ENCODE measurements around the gene STAT1.
"Not testable (repeated sequence)": the region's sequence is repeated elsewhere in the genome, so short reads cannot be mapped to it uniquely, and the experiment has no call there.

STAT1 gene

GRCh38 chr2:190979906-190980629 lies 33.9 kb downstream of the STAT1 start:
- no peak for DNase-seq

GRCh38 chr2:190978389-190979053 lies 35.5 kb downstream of the STAT1 start:
- no peak for DNase-seq

- DNase-seq: no peak
Measured at GRCh38 chr2:190977505-190977904, 36.5 kb downstream of the STAT1 start.

GRCh38 chr2:190976521-190976920 lies 37.5 kb downstream of the STAT1 start:
- no peak for DNase-seq

- no peak for DNase-seq
Measured at GRCh38 chr2:190974629-190975361, 39.2 kb downstream of the STAT1 start.

GRCh38 chr2:190973726-190974628 lies 40.0 kb downstream of the STAT1 start:
- no peak for DNase-seq

- DNase-seq: no peak
Measured at GRCh38 chr2:190973262-190973661, 40.7 kb downstream of the STAT1 start.

- no peak for DNase-seq
Measured at GRCh38 chr2:190972846-190973245, 41.1 kb downstream of the STAT1 start.

GRCh38 chr2:190972213-190972612 lies 41.8 kb downstream of the STAT1 start:
- DNase-seq: no peak

- no peak for DNase-seq
Measured at GRCh38 chr2:190970873-190971506, 43.0 kb downstream of the STAT1 start.

GRCh38 chr2:190970160-190970559 lies 43.8 kb downstream of the STAT1 start:
- DNase-seq: no peak

- DNase-seq: no peak
Measured at GRCh38 chr2:190968522-190968921, 45.4 kb downstream of the STAT1 start.

GRCh38 chr2:190965580-190966222 lies 48.3 kb downstream of the STAT1 start:
- no peak for DNase-seq

GRCh38 chr2:190964170-190964795 lies 49.7 kb downstream of the STAT1 start:
- DNase-seq: no peak

- no peak for DNase-seq
Measured at GRCh38 chr2:190963088-190963487, 50.9 kb downstream of the STAT1 start.

- no peak for DNase-seq
Measured at GRCh38 chr2:190961918-190962487, 52.0 kb downstream of the STAT1 start.

GRCh38 chr2:190961117-190961516 lies 52.9 kb downstream of the STAT1 start:
- not testable (repeated sequence) for DNase-seq

GRCh38 chr2:190959911-190960788 lies 53.8 kb downstream of the STAT1 start:
- DNase-seq: no peak

GRCh38 chr2:190953257-190953656 lies 60.7 kb downstream of the STAT1 start:
- no peak for DNase-seq

GRCh38 chr2:190950566-190950991 lies 63.4 kb downstream of the STAT1 start:
- no peak for DNase-seq

Measured in NCI-H2107 (cell line).